Epidermal melanocyte (primary cell): ENCODE data around the gene BORA.
"Not testable (repeated sequence)": the region's sequence is repeated elsewhere in the genome, so short reads cannot be mapped to it uniquely, and the experiment has no call there.

Experiments used
- DNase-seq: peaks from one replicate; pipeline ENCODE4 v3.0.0; 2011; ENCODE audit warnings: low spot score; ENCODE audit not compliant: insufficient read length

The BORA gene

GRCh38 chr13:72727417-72728289 is at the start of gene BORA, which contains the start of gene MZT1:
Gene BORA, plus strand, starts transcription at chr13:72727923. Its CDS starts 1,018 bp downstream, at chr13:72728941.
Gene MZT1, minus strand, starts transcription at chr13:72727629. Its CDS starts 27 bp downstream, at chr13:72727602.
- peak; percentile 75 for DNase-seq

- DNase-seq: no peak
These were observed 49.4 kb upstream of the BORA start for GRCh38 chr13:72678312-72678711.

- no peak for DNase-seq
These were observed 47.4 kb upstream of the BORA start for GRCh38 chr13:72680353-72680752.

GRCh38 chr13:72686766-72687165 is 41.0 kb upstream of the BORA start:
- DNase-seq: no peak

GRCh38 chr13:72689181-72689696 is 38.5 kb upstream of the BORA start:
- no peak for DNase-seq

- no peak for DNase-seq
These were observed 34.7 kb upstream of the BORA start for GRCh38 chr13:72692884-72693514.

- DNase-seq: no peak
These were observed 33.9 kb upstream of the BORA start for GRCh38 chr13:72693832-72694231.

- no peak for DNase-seq
These were observed 33.4 kb upstream of the BORA start for GRCh38 chr13:72694314-72694713.

GRCh38 chr13:72696579-72696978 is 31.1 kb upstream of the BORA start:
- DNase-seq: no peak

- DNase-seq: no peak
These were observed 29.6 kb upstream of the BORA start for GRCh38 chr13:72698164-72698563.

GRCh38 chr13:72700509-72700908 is 27.2 kb upstream of the BORA start:
- DNase-seq: no peak

- no peak for DNase-seq
These were observed 10.9 kb upstream of the BORA start for GRCh38 chr13:72716776-72717175.

GRCh38 chr13:72726185-72726584 is 1.5 kb upstream of the BORA start:
- not testable (repeated sequence) for DNase-seq

- DNase-seq: no peak
These were observed 852 bp upstream of the BORA start for GRCh38 chr13:72726726-72727416.

GRCh38 chr13:72728290-72728605 is 525 bp downstream of the BORA start:
- no peak for DNase-seq

- no peak for DNase-seq
These were observed 9.3 kb downstream of the BORA start for GRCh38 chr13:72737033-72737432.

GRCh38 chr13:72740015-72740414 is 12.3 kb downstream of the BORA start:
- no peak for DNase-seq

GRCh38 chr13:72745260-72745659 is 17.5 kb downstream of the BORA start:
- DNase-seq: no peak

- DNase-seq: no peak
These were observed 23.5 kb downstream of the BORA start for GRCh38 chr13:72751220-72751619.

- no peak for DNase-seq
These were observed 26.4 kb downstream of the BORA start for GRCh38 chr13:72754111-72754510.

- DNase-seq: no peak
These were observed 30.2 kb downstream of the BORA start for GRCh38 chr13:72757792-72758535.
